ENCODE measurements around the gene HOPX.
"Not testable (repeated sequence)": the region's sequence is repeated elsewhere in the genome, so short reads cannot be mapped to it uniquely, and the experiment has no call there.

Gene HOPX

DNA sequence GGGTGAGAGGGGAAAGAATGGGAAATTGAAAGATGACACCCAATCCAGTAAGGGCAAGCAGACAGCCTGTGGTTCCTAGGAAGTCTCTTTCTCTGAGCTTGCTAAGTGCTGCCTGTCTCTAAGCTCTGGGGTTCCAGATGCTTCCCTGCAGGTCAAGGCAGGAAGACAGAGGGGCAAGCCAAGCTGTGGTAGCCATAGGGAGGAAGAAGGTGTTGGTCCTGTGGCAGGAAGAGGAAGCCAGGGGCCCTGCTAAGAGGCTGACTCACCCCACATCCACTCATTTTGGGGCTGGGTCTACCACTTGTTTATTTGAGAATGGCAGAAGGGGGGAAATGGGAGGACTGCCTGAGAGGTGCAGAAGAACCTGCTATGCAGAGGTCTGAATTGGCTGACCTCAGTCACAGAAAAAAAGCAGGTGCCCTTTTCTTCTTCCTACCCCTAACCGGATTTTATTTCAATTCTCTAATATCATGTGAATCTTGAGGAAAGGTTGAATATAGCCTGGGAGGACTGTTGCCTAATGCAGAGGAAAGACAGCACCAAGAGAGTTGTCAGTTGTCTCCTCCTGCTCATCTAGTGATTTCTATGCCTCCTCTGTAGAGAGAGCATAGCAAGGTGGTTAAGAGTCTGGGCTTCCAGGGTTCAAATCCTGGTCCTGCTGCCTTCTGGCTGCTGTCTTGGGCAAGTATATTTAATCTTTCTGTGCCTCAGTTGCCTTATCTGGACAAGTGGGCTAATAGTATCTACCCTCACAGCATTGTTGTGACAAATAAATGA, 27.4 kb downstream of the HOPX start:
- no peak for FAIRE-seq

- no peak for FAIRE-seq
These were observed 28.9 kb downstream of the HOPX start for GRCh38 chr4:56652196-56652595.

DNA sequence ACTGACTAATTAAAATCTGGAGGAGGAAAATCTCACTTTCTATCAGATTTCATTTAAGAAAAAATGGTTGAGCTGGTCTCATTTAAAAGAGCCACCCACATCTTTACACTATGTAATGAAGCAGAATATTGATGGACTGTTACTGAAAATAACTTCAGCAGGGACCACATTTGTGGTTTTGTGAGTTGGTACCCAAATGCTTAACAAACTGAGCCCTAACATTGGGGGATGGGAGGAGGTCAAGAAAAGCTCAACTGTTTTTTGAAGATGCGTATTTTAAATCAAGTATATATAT, 30.1 kb downstream of the HOPX start:
- no peak for FAIRE-seq

DNA sequence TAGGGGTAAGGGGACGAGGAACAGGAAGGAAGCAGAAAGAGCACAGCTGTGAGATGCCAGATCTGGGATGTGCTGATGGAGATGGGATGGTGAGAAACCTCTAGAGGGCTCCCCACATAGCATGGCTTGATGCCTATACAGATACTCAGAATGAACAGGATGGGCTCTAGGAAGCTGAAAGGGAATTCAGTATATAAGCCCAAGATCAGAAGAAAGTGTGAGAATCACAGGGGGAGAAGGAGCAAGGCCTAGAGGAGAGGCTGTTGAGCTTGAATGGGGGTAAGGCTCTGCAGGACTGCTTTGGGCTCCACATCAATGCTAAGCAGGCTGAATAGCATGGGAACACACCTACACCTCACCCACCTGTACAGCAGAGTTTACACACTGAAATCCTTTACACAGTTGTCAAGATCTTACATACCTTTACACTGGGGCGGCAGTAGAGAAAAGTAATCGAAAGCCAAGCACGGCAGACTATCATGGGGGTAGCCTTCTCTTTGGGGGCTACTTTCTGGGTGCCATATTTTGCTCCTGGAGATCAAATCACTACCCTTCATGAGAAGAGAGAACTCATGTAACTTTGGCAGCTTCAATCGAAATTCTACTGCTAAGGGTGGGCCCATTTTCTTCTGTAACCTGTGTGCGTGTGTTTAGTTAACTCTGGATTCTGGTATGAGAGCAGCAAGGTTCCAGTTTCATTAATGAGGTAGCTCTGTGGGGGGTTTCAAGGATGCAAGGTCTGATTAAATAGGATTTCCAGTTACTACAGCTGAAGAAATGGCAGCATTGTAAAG, 30.6 kb downstream of the HOPX start:
- no peak for FAIRE-seq

GRCh38 chr4:56649445-56650261, 31.4 kb downstream of the HOPX start:
- FAIRE-seq: no peak

DNA sequence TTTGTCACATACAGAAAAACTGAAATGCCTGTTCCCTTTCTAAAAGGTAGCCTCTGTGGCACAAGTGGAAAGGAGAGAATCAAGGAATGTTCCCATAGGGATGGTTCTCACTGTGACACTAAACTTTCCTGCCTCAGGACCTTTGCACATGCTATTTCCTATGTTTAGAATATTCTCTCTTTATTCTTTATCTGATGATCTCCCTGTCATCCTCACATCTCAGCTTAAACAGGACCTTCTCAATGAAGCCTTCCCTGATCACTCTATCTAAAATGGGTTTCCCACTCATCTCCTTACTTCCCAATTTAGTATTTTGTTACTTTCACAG, 32.3 kb downstream of the HOPX start:
- FAIRE-seq: no peak

DNA sequence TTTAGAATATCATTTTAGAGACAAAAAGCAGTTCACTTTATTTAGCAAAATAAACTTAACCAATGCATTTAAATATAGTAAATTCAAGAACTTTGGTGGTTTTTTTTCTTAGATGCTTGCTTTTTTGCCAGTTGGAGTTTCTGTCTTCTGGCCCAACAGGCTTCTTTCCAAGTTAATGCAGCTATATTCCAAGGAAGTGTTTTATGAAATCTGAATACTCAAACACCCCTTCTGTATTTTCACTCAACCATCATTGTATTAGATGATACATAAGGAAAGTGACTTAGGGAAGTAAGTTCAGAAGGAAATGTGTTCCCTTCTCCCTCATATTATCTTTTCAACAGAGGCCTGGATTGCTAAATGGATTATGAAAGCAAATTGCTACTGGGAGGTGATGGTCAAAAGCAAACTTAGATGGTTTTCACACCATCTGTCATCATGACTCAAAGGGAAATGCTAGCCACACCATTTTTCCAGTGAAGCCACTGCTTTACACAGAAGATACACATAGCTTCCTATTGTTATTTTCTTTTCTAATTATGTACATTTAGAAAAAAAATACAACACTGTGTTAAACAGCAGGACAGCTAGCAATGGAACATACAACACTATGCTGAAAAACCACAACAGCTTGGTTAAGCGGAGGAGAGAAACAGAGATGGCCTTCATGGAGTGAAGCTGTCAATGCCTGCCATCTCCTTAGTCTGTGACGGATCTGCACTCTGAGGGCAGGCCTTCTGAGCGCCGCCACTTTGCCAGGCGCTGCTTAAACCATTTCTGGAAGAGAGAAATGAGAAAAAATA, 32.9 kb downstream of the HOPX start:
- peak; percentile 85 for FAIRE-seq

DNA sequence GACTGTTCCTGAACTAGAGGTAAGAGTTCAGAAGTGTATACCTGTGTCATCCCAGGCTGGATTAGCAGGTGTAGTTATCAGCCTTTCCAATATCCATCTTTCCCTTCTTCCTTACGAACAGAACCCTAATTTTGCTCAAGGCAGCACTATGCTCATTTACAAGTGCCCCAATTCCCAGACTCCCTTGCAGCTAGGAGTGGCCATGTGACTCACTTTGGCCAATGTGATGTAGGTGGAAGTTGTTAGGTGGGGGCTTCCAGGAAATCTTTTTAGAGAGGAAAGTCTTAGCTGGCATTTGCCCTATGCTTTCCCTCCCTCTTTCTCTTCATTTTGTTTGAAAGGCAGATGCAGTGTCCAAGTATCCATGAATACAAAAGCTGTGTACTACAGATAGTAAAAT, 34.8 kb downstream of the HOPX start:
- no peak for FAIRE-seq

DNA sequence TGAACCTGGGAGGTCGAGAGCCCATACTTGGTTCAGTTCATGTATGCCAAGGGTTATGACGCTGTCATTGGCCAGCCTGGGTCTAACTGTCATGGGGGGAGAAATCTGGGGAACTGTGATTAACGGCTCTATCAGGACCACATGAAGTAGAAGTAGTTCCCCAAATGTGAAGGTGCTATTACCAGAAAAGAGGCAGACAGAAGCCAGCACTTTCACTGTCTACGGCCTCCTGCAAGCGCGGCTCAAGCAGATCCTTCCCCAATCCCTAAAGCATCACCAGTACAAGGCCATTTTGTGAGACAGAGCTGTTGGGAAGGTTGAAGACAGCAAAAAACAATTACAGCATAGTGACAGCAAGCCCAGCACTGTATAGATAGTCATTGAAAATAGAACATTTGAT, 37.5 kb downstream of the HOPX start:
- no peak for FAIRE-seq

- no peak for FAIRE-seq
These were observed 39.5 kb downstream of the HOPX start for GRCh38 chr4:56641494-56642051.

DNA sequence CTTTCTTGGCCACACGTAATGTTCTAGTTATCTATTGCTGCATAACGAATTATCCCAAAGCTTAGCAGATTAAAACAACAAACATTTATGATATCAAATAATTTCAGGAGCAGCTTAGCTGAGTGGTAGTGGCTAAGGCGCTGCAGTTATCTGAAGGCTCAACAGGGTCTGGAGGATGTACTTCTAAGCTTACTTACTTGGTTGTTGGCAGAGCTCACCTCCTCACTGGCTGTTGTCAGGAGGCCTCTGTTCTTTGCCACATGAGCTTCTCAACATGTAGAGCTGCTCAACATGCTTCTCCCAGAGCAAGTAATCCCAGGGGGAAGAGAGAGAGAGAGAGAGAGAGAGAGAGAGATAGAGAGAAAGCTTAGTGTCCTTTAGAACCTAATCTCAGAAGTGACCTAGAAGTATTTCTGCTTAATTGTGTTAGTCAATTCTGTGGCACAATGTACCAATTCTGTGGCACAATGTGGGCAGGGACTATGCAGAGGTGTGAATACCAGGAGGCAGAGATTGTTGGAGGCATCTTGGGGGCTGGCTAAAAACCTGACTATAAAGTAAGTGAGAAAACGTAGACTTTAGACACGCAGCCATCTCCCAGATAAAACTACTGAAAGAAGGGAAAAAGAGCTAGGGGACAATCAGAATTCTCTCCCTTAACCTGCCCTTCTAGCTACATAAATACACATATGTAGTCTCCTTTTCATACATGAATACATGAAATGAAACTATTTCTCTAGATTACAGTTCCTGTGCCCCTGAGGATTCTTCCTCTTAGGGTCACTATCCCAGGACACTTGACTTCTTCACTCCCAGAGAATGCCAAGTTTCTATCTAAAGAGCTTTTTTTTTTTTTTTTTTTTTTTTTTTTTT, 40.2 kb downstream of the HOPX start:
- FAIRE-seq: no peak

- no peak for FAIRE-seq
These were observed 43.3 kb downstream of the HOPX start for GRCh38 chr4:56637791-56638190.

GRCh38 chr4:56637154-56637553, 43.9 kb downstream of the HOPX start:
- no peak for FAIRE-seq

DNA sequence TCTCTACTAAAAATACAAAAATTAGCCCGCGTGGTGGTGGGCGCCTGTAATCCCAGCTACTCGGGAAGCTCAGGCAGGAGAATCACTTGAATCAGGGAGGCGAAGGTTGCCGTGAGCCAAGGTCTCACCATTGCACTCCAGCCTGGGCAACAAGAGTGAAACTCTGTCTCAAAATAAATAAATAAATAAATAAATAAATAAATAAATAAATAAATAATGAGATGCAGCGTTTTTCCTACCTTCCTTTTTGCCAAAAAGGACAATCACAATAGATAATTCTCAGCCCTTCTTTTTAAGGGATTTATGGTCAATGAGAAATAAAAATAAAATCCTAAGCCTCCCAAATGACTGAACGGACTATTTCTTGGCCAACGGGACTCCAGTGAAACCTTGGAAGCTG, 46.1 kb downstream of the HOPX start:
- FAIRE-seq: not testable (repeated sequence)

DNA sequence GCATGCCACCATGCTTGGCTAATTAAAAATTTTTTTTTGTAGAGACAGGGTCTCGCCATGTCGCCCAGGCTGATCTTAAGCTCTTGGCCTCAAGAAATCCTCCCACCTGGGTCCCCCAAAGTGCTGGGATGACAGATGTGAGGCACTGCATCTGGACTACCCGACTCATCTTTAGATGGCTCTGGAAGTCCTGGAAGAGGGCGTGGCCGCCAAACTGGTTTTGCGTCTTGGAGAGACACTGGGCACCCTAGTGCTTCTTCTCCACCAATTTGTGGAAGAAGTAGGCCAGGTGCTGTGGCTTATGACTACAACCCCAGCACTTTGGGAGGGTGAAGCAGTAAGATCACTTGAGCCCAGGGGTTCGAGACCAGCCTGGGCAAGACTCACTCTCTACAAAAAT, 47.6 kb downstream of the HOPX start:
- no peak for FAIRE-seq

GRCh38 chr4:56630876-56631666, 50.0 kb downstream of the HOPX start:
- no peak for FAIRE-seq

DNA sequence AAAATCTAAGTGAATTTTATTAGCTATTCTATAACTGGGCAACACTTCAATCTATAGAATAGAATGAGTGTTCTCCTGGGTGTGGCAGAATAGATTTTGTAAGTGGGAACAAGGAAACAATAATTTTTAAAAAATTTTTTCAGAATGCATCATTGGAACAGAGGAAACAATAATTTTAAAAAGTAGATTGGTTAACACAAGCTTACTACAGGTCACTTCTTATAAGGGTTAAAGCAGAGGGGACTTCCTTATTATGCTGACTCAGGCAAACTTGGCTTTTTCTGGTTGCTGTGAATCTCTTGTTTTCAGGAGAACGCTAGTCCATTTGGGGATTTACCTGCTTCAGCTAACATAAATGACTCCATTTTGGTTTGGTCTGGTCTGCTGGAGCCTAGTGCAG, 52.5 kb downstream of the HOPX start:
- no peak for FAIRE-seq

- no peak for FAIRE-seq
These were observed 53.1 kb downstream of the HOPX start for GRCh38 chr4:56627985-56628384.

GRCh38 chr4:56627375-56627774, 53.7 kb downstream of the HOPX start:
- no peak for FAIRE-seq

DNA sequence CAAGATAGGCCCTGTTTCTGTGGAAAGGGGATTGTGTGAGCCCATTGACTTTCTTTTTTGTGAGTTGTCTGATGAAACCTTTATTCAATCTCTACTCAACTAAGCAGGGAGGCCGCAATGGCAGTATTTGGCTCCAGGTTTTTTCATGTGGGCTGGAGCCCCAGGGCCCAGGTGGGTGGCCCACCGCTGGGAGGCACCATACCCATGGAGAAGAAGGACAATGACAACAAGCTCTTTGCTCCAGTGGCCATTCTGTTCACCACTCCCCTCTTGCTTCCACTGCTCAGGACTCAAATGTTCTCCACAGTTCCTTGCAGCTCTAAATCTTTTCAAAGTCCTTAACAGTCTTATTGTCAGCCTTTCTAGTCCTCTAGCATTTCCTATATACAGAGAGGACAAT, 54.1 kb downstream of the HOPX start:
- no peak for FAIRE-seq

GRCh38 chr4:56626420-56626819, 54.7 kb downstream of the HOPX start:
- no peak for FAIRE-seq

All from islet of Langerhans (tissue), 1 donor.